Lung (tissue), 12 donors: ENCODE results near the gene COPG2. TPM values are rescaled to one million over a fixed set of nuclear protein-coding genes. Genes with fewer than 3 reads are reported as not detected.

Source experiments
- ATAC-seq: fragments of 200-7000 bp; cut with Tn5 transposase; one replicate; pipeline ENCODE4 v1.9.1; 2020; ENCODE audit warnings: moderate number of reproducible peaks; ENCODE audit not compliant: insufficient read depth, low FRiP score
- DNase-seq, 3 donors: peaks; one replicate each; pipeline ENCODE4 v3.0.0-alpha.2; 2013 to 2017
- H3K27ac ChIP-seq, 2 donors: one replicate each; pipeline ENCODE4 v1.5.1; 2013; ENCODE audit warnings: mild to moderate bottlenecking in 2 of 2, moderate library complexity in 2 of 2, control low read depth in 1 of 2, inconsistent platforms in 1 of 2, low read depth in 1 of 2, low read length in 1 of 2
- H3K27me3 ChIP-seq, 3 donors: one replicate each; pipeline ENCODE4 v1.5.1; 2013; ENCODE audit warnings: low read length in 2 of 3; ENCODE audit not compliant: control insufficient read depth in 3 of 3, insufficient read depth in 3 of 3
- H3K36me3 ChIP-seq, 4 donors: one replicate each; pipeline ENCODE4 v1.5.1; 2013; ENCODE audit warnings: low read length in 4 of 4, mild to moderate bottlenecking in 1 of 4, moderate library complexity in 1 of 4; ENCODE audit not compliant: control insufficient read depth in 4 of 4, insufficient read depth in 4 of 4
- H3K4me1 ChIP-seq, 5 donors: one replicate each; pipeline ENCODE4 v1.5.1; 2013; ENCODE audit warnings: low read length in 5 of 5, mild to moderate bottlenecking in 2 of 5, moderate library complexity in 1 of 5; ENCODE audit not compliant: control insufficient read depth in 5 of 5, insufficient read depth in 5 of 5
- H3K4me3 ChIP-seq: one replicate; pipeline ENCODE4 v1.5.1; 2013; ENCODE audit warnings: mild to moderate bottlenecking, control low read depth, moderate library complexity
- H3K9ac ChIP-seq, 2 donors: one replicate each; pipeline ENCODE4 v1.5.1; 2013; ENCODE audit warnings: low read length in 2 of 2, control low read depth in 1 of 2; ENCODE audit not compliant: insufficient read depth in 1 of 2
- H3K9me3 ChIP-seq, 4 donors: one replicate each; pipeline ENCODE4 v1.5.1; 2013; ENCODE audit warnings: low read length in 3 of 4, mild to moderate bottlenecking in 1 of 4, moderate library complexity in 1 of 4; ENCODE audit not compliant: control insufficient read depth in 4 of 4, insufficient read depth in 3 of 4
- WGBS, 2 donors: extraction: QIAGEN DNeasy Blood & Tissue Kit; methylation state at CpG; one replicate each; pipeline ENCODE4 v1.1.7; 2013; 5-methylcytosine and 5-hydroxymethylcytosine counted together
- polyA plus RNA-seq, 2 donors: library from polyadenylated mRNA; stranded (reverse); fragments of 200-250 nt; gene quantifications; one replicate each; pipeline ENCODE4 v1.2.1, GENCODE V29; 2013
- total RNA-seq, 2 donors: library from RNA; depleted of rRNA in 1 of 2; stranded (reverse); fragments of >200 nt in 1 of 2; gene quantifications; one replicate each; pipeline ENCODE4 v1.2.1, GENCODE V29; 2014 to 2021
- TF ChIP-seq, protein P1 (sequence below): IDR thresholded peaks from 2 replicates; pipeline ENCODE4 v1.5.1; 2012; ENCODE audit warnings: mild to moderate bottlenecking; ENCODE audit errors: control extremely low read depth, extremely low read depth
- donor health status: control.
- donor health status: control.
- donor health status: Bipolar disorder and iron deficiency.
- donor health status: healthy.
- donor health status: DM: yes; HTN: yes; CAD: no.

Gene COPG2
- total and polyA plus RNA-seq, 4 donors: 8.9 to 29.3 (median 16.8) TPM

DNA sequence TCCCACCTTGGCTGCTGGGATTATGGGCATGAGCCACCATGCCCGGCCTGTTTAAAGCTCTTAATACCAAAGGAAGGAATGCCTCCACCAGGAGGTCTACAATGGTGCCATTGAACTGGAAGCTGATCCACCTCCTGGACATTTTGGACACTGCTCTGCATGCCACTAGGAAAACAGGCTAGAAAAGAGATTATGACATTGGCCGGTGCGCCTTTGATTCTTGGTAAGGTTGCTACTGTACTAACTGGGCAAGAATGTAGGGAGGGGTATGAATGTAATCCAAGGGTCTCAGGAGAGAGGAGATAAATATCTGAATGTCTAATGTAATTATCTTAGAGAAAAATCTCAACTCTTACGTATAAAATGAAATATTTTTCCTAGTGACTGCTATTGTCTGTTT is 39.5 kb upstream of the COPG2 start:
- no peak overlapping the region for H3K27ac ChIP-seq
- no peak overlapping the region for H3K9ac ChIP-seq
- DNase-seq (no peak), ATAC-seq (no peak)
- 93 to 94% methylated on average over 4 of the region's 4 CpGs for WGBS, 2 donors
- H3K4me1 ChIP-seq: no peaks in the 10 kb centered on the region
- no peak overlapping the region for H3K4me3 ChIP-seq
- H3K27me3 ChIP-seq: no peaks in the 10 kb centered on the region
- H3K36me3 ChIP-seq: no peaks in the 10 kb centered on the region
- TF ChIP-seq, protein P1, sequence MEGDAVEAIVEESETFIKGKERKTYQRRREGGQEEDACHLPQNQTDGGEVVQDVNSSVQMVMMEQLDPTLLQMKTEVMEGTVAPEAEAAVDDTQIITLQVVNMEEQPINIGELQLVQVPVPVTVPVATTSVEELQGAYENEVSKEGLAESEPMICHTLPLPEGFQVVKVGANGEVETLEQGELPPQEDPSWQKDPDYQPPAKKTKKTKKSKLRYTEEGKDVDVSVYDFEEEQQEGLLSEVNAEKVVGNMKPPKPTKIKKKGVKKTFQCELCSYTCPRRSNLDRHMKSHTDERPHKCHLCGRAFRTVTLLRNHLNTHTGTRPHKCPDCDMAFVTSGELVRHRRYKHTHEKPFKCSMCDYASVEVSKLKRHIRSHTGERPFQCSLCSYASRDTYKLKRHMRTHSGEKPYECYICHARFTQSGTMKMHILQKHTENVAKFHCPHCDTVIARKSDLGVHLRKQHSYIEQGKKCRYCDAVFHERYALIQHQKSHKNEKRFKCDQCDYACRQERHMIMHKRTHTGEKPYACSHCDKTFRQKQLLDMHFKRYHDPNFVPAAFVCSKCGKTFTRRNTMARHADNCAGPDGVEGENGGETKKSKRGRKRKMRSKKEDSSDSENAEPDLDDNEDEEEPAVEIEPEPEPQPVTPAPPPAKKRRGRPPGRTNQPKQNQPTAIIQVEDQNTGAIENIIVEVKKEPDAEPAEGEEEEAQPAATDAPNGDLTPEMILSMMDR: no peak
- peaks cover 0 to 1% (median 0%) of the 10 kb centered on the region in 4 donors for H3K9me3 ChIP-seq

DNA sequence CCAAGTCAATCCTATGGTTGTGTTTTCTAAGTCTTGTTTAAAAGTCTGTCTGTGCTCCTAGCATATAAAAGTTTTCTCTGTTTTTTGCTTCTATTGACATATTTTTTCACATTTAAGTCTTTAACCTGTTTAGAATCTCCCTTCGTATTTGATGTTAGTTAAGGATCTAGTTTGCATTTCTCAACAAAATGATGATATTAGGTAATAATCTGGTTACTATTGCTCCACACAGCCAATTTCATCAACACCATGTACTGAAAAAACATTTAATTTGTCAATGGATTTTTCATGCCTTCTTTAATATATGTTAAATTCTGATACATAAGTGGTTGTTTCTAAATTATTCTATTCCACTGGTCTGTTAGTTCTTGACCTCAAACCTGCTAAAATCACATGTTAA is 35.3 kb upstream of the COPG2 start:
- TF ChIP-seq, protein P1: no peak
- Histone ChIP-seq H3K9ac (no peak overlapping the region), H3K4me1 (no peaks in the 10 kb centered on the region), H3K36me3 (no peaks in the 10 kb centered on the region), H3K9me3 (peaks cover 0 to 1% (median 0%) of the 10 kb centered on the region in 4 donors), H3K27me3 (no peaks in the 10 kb centered on the region), H3K4me3 (no peak overlapping the region), H3K27ac (no peak overlapping the region)
- 36 to 69% methylated on average over 1 of the region's 1 CpG for WGBS, 2 donors
- ATAC-seq: no peak
- no peak for DNase-seq

DNA sequence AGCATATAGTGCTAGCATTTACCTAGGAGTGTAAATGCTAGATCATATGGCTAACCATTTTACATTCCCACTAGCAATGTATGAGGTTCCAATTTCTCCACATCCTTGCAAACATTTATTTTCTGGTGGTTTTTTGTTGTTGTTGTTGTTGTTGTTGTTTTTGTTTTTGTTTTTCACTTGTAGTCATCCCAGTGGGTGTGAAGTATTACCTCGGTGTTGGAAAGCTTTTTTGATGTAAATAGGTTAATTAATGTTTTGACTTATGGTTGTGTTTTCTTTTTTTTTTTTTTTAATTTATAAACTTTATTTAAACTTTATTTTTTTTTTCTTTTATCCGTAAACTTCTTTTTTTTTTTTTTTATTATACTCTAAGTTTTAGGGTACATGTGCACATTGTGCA is 33.1 kb upstream of the COPG2 start:
- ATAC-seq (no peak), DNase-seq (no peak)
- Histone ChIP-seq H3K4me1 (no peaks in the 10 kb centered on the region), H3K9me3 (no peaks in the 10 kb centered on the region), H3K36me3 (no peaks in the 10 kb centered on the region), H3K27me3 (no peaks in the 10 kb centered on the region), H3K4me3 (no peak overlapping the region), H3K9ac (no peak overlapping the region), H3K27ac (no peak overlapping the region)
- 95 to 100% methylated on average over 2 of the region's 2 CpGs for WGBS, 2 donors
- TF ChIP-seq, protein P1: no peak

DNA sequence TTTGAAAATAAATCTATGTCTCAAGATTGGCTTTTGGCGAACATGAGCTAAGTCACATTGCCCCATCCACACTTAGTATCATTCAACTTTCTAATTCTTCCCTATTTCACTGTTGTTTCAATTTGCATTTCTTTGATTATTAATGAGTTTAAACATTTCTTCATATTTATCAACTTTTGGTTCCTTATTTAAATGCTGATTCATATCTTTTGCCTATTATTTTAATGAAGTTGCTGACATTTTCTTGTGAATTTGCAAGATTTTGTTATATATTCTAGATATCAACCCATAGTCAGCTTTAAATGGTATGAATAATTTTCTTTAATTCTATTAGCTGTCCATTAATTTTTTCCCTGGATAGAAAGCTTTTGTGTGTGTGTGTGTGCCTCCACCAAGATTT is 32.2 kb upstream of the COPG2 start:
- no peak overlapping the region for H3K9ac ChIP-seq
- TF ChIP-seq, protein P1: no peak
- H3K27me3 ChIP-seq: no peaks in the 10 kb centered on the region
- WGBS, 2 donors: 87 to 93% methylated on average over 1 of the region's 1 CpG
- ATAC-seq (no peak), DNase-seq (no peak)
- H3K27ac ChIP-seq: no peak overlapping the region
- H3K4me3 ChIP-seq: no peak overlapping the region
- no peaks in the 10 kb centered on the region for H3K9me3 ChIP-seq
- H3K36me3 ChIP-seq: no peaks in the 10 kb centered on the region
- no peaks in the 10 kb centered on the region for H3K4me1 ChIP-seq
